ENCODE data around the gene THADA.
A peak's percentile ranks its signal among the peaks of the same experiment; 100 is the strongest.

THADA gene

DNA sequence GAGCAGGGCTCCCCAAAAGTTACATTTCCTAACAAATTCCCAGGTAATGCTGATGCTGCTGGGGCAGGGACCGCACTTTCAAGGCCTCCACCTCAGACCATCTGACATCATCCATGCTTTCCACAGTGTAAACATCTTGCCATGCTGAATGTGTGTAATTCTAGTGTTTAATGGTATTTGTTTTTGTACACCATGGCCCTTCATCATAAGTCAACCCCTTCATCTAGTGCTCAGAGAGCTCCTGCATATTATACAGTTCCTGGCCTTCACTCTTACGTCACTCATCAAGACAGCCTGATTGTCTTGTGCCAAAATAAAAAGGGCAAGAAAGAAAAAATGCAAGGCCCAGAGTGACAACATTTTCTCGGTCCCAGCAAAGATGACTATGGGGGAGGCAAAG lies 291.9 kb downstream of the THADA start (continued):
- TF ChIP-seq ZNF16 (tag by site-specific recombination; IDR thresholded peaks at IDR 0.05; ENCODE audit: low read depth) (no peak), ZBTB1 (tag by site-specific recombination; IDR thresholded peaks at IDR 0.05) (no peak), KLF1 (tag by site-specific recombination; IDR thresholded peaks at IDR 0.05) (no peak), ZBTB21 (tag by site-specific recombination; IDR thresholded peaks at IDR 0.05) (no peak), ZNF785 (tag by site-specific recombination; IDR thresholded peaks at IDR 0.05) (no peak), GLI4 (tag by site-specific recombination; IDR thresholded peaks at IDR 0.05) (no peak), ZNF664 (tag by site-specific recombination; IDR thresholded peaks at IDR 0.05) (no peak), ZNF292 (tag by site-specific recombination; IDR thresholded peaks at IDR 0.05; ENCODE audit: borderline replicate concordance, low read depth) (no peak), ZNF670 (tag by site-specific recombination; IDR thresholded peaks at IDR 0.05; ENCODE audit: low read depth) (no peak), ZNF175 (tag by site-specific recombination; IDR thresholded peaks at IDR 0.05) (no peak), ZNF112 (tag by site-specific recombination; IDR thresholded peaks at IDR 0.05) (no peak), ZNF157 (tag by site-specific recombination; IDR thresholded peaks at IDR 0.05) (no peak), ZBTB20 (tag by site-specific recombination; IDR thresholded peaks at IDR 0.05) (peak; percentile 98), YY2 (tag by site-specific recombination; IDR thresholded peaks at IDR 0.05) (no peak), ZNF701 (tag by site-specific recombination; IDR thresholded peaks at IDR 0.05) (no peak), ZNF837 (tag by site-specific recombination; IDR thresholded peaks at IDR 0.05) (no peak), BCL11B (tag by site-specific recombination; IDR thresholded peaks at IDR 0.05; ENCODE audit: low read depth) (no peak), SP7 (tag by site-specific recombination; IDR thresholded peaks at IDR 0.05) (peak; percentile 91), ZNF629 (tag by site-specific recombination; IDR thresholded peaks at IDR 0.05) (peak; percentile 63), KLF16 (tag by site-specific recombination; IDR thresholded peaks at IDR 0.05) (no peak)
- TF ChIP-seq, protein P1, sequence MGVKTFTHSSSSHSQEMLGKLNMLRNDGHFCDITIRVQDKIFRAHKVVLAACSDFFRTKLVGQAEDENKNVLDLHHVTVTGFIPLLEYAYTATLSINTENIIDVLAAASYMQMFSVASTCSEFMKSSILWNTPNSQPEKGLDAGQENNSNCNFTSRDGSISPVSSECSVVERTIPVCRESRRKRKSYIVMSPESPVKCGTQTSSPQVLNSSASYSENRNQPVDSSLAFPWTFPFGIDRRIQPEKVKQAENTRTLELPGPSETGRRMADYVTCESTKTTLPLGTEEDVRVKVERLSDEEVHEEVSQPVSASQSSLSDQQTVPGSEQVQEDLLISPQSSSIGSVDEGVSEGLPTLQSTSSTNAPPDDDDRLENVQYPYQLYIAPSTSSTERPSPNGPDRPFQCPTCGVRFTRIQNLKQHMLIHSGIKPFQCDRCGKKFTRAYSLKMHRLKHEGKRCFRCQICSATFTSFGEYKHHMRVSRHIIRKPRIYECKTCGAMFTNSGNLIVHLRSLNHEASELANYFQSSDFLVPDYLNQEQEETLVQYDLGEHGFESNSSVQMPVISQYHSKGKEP (tag by site-specific recombination; IDR thresholded peaks at IDR 0.05), result no peak
- TF ChIP-seq, protein P2, sequence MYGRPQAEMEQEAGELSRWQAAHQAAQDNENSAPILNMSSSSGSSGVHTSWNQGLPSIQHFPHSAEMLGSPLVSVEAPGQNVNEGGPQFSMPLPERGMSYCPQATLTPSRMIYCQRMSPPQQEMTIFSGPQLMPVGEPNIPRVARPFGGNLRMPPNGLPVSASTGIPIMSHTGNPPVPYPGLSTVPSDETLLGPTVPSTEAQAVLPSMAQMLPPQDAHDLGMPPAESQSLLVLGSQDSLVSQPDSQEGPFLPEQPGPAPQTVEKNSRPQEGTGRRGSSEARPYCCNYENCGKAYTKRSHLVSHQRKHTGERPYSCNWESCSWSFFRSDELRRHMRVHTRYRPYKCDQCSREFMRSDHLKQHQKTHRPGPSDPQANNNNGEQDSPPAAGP (tag by site-specific recombination; IDR thresholded peaks at IDR 0.05), result no peak
- TF ChIP-seq, protein P3, sequence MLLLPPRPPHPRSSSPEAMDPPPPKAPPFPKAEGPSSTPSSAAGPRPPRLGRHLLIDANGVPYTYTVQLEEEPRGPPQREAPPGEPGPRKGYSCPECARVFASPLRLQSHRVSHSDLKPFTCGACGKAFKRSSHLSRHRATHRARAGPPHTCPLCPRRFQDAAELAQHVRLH (tag by site-specific recombination; IDR thresholded peaks at IDR 0.05), result no peak
- TF ChIP-seq, protein P4, sequence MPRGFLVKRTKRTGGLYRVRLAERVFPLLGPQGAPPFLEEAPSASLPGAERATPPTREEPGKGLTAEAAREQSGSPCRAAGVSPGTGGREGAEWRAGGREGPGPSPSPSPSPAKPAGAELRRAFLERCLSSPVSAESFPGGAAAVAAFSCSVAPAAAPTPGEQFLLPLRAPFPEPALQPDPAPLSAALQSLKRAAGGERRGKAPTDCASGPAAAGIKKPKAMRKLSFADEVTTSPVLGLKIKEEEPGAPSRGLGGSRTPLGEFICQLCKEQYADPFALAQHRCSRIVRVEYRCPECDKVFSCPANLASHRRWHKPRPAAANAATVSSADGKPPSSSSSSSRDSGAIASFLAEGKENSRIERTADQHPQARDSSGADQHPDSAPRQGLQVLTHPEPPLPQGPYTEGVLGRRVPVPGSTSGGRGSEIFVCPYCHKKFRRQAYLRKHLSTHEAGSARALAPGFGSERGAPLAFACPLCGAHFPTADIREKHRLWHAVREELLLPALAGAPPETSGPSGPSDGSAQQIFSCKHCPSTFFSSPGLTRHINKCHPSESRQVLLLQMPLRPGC (tag by site-specific recombination; IDR thresholded peaks at IDR 0.05), result no peak
- TF ChIP-seq, protein P5, sequence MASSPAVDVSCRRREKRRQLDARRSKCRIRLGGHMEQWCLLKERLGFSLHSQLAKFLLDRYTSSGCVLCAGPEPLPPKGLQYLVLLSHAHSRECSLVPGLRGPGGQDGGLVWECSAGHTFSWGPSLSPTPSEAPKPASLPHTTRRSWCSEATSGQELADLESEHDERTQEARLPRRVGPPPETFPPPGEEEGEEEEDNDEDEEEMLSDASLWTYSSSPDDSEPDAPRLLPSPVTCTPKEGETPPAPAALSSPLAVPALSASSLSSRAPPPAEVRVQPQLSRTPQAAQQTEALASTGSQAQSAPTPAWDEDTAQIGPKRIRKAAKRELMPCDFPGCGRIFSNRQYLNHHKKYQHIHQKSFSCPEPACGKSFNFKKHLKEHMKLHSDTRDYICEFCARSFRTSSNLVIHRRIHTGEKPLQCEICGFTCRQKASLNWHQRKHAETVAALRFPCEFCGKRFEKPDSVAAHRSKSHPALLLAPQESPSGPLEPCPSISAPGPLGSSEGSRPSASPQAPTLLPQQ (tag by site-specific recombination; IDR thresholded peaks at IDR 0.05), result peak; percentile 46; the same call in 1 of the 2 replicates
- TF ChIP-seq, protein P6, sequence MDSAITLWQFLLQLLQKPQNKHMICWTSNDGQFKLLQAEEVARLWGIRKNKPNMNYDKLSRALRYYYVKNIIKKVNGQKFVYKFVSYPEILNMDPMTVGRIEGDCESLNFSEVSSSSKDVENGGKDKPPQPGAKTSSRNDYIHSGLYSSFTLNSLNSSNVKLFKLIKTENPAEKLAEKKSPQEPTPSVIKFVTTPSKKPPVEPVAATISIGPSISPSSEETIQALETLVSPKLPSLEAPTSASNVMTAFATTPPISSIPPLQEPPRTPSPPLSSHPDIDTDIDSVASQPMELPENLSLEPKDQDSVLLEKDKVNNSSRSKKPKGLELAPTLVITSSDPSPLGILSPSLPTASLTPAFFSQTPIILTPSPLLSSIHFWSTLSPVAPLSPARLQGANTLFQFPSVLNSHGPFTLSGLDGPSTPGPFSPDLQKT (IDR thresholded peaks at IDR 0.05; ENCODE audit: borderline replicate concordance, low read depth, low read length), result no peak
- TF ChIP-seq, protein P7, sequence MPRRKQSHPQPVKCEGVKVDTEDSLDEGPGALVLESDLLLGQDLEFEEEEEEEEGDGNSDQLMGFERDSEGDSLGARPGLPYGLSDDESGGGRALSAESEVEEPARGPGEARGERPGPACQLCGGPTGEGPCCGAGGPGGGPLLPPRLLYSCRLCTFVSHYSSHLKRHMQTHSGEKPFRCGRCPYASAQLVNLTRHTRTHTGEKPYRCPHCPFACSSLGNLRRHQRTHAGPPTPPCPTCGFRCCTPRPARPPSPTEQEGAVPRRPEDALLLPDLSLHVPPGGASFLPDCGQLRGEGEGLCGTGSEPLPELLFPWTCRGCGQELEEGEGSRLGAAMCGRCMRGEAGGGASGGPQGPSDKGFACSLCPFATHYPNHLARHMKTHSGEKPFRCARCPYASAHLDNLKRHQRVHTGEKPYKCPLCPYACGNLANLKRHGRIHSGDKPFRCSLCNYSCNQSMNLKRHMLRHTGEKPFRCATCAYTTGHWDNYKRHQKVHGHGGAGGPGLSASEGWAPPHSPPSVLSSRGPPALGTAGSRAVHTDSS (tag by site-specific recombination; IDR thresholded peaks at IDR 0.05), result no peak
- TF ChIP-seq, protein P8, sequence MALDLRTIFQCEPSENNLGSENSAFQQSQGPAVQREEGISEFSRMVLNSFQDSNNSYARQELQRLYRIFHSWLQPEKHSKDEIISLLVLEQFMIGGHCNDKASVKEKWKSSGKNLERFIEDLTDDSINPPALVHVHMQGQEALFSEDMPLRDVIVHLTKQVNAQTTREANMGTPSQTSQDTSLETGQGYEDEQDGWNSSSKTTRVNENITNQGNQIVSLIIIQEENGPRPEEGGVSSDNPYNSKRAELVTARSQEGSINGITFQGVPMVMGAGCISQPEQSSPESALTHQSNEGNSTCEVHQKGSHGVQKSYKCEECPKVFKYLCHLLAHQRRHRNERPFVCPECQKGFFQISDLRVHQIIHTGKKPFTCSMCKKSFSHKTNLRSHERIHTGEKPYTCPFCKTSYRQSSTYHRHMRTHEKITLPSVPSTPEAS (tag by site-specific recombination; IDR thresholded peaks at IDR 0.05), result no peak
- TF ChIP-seq, protein P9, sequence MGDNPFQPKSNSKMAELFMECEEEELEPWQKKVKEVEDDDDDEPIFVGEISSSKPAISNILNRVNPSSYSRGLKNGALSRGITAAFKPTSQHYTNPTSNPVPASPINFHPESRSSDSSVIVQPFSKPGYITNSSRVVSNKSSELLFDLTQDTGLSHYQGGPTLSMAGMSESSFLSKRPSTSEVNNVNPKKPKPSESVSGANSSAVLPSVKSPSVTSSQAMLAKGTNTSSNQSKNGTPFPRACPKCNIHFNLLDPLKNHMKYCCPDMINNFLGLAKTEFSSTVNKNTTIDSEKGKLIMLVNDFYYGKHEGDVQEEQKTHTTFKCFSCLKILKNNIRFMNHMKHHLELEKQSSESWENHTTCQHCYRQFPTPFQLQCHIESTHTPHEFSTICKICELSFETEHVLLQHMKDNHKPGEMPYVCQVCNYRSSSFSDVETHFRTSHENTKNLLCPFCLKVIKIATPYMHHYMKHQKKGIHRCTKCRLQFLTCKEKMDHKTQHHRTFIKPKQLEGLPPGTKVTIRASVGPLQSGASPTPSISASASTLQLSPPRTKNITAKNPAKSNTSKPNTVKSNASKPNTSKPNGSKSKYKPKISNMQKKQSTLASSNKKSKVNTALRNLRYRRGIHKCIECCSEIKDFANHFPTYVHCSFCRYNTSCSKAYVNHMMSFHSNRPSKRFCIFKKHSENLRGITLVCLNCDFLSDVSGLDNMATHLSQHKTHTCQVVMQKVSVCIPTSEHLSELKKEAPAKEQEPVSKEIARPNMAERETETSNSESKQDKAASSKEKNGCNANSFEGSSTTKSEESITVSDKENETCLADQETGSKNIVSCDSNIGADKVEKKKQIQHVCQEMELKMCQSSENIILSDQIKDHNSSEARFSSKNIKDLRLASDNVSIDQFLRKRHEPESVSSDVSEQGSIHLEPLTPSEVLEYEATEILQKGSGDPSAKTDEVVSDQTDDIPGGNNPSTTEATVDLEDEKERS (tag by site-specific recombination; IDR thresholded peaks at IDR 0.05), result no peak

Measured in HEK293 (cell line).